HG03175 (cell line): Measurements from ENCODE around the gene HIPK4.

Experiments
- ATAC-seq: cut with Tn5 transposase; IDR thresholded peaks from one replicate; pipeline ENCODE4 v1.9.1; 2021; ENCODE audit warnings: mild to moderate bottlenecking, moderate library complexity; ENCODE audit not compliant: unreplicated experiment

HIPK4 gene

DNA sequence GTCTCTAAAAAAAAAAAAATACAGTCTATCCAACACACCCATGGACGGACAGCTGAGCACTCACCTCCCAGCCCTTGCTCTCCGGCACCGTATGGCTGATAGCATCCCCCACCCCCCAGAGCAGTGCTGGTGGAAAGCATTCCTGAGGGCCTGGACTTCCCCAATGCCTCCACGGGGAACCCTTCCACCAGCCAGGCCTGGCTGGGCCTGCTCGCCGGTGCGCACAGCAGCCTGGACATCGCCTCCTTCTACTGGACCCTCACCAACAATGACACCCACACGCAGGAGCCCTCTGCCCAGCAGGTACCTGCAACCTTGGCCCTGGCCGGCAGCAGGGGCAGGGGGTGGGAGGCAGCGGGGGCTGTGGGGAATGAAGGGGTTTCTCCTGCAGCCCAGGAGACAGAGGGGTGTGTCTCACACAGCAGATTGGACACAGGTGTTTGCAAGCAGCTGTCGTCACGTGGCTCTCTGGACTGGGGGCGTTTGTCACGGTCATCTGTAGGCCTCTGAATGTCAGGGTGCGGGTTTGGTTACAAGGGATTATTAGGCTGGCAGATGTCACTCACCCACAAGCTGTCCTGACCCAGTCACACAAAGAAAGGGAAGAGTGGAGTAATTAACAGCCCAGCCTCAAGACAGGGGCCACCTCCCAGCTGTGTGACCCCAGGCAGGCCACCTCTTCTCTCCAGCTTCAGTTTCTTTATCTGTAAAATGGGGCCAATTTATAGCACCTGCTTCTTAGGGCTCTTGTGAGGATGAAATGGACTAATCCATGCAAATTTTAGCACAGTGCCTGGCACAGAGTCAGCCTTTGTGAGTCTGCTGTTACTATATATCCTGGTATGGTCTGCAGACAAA lies 22.2 kb downstream of the HIPK4 start:
- ATAC-seq = no peak

GRCh38 chr19:40366697-40367561 lies 23.1 kb downstream of the HIPK4 start:
- no peak for ATAC-seq

GRCh38 chr19:40365613-40366401 lies 24.2 kb downstream of the HIPK4 start:
- no peak for ATAC-seq

DNA sequence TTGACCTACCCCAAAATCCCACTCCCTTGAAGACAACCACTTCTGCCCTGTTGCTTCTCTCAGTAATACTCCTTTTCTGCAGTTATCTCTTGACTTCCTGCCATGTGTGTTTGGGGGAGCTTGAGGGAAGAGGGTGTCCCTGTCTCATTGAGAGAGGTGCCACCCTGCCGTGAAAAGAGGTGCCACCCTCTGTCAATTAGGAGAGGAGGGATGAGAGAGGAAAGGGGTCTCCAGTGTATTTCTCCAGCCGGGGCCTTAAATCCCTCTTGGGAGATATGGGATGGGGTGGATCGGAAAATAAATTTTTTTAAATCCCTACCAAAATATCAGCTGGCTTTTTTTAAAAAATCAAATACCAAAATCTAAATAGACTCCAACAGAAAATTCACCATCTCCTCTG lies 25.0 kb downstream of the HIPK4 start:
- ATAC-seq = no peak

GRCh38 chr19:40363069-40363468 lies 26.9 kb downstream of the HIPK4 start:
- ATAC-seq = no peak

DNA sequence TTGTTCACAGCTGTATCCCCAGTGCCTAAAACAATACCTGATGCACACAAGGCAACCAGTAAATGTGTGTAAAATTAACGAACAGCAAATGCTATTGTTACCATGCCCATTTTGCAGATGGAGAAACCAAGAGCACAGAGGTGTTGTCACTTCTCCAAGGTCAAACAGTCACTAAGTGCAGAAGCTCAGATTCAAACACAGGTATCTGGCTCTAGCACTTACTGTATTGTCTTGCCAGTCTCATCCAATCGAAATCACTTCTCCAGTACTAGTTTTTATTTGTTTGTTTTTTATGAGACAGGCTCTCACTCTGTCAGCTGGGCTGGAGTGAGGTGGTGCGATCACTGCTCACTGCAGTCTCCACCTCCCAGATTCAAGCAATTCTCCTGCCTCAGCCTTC lies 27.8 kb downstream of the HIPK4 start:
- no peak for ATAC-seq

- no peak for ATAC-seq
Measured at GRCh38 chr19:40360708-40361241, 29.2 kb downstream of the HIPK4 start.

- ATAC-seq = no peak
Measured at GRCh38 chr19:40360020-40360707, 29.8 kb downstream of the HIPK4 start.

GRCh38 chr19:40358773-40359172 lies 31.2 kb downstream of the HIPK4 start:
- ATAC-seq = no peak

DNA sequence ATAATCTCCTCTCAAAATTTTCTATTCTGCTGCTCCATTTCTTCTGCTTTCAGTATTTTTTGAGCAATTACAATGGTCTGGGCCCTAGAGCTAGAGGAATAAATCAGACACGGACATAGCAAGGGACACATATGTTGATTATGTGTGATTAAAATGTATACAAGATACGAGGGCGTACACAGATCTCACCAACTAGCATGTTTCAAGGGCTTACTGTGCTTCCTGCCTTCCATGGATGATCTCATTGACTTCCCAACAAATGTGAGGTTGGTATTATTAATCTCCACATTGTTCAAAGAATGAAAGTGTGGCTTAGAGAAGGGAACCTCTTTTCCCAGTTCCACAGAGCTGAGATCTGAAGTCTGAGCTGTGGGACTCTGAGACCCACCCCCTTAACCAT lies 32.3 kb downstream of the HIPK4 start:
- no peak for ATAC-seq

- no peak for ATAC-seq
Measured at GRCh38 chr19:40356681-40357595, 33.0 kb downstream of the HIPK4 start.

GRCh38 chr19:40355975-40356680 lies 33.9 kb downstream of the HIPK4 start:
- no peak for ATAC-seq

DNA sequence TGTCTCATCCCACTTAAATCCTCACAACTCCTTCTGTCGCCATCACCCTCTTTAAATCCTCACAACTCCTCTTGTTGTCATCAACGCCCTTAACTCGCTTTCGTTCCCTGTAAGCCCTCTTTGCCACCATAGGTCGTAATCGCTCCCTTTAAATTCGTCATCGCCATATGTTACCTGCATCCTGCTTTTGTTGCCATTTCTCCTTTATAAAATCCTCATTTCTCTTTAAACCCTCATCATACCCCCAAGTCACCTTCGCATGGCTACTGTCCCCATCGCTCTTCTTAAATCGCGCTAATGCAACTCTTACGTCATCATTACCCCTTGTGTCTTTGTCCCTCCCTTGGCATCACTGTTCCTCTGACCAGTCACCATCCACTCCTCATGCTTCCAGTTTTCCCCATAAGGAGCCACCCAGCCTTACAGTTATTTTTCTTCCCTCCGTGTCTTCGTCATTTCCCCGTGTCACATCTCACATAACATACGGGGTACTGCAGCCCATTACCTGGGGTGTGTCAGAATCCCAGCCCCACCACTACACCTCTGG lies 40.9 kb downstream of the HIPK4 start:
- no peak for ATAC-seq

- ATAC-seq = peak; percentile 96
Measured at GRCh38 chr19:40348125-40348913, 41.7 kb downstream of the HIPK4 start, which contains the start of the genes C19orf47 and PLD3. Gene C19orf47 (minus strand): TSS chr19:40348397. CDS start chr19:40341857, 6,540 bp downstream. Gene PLD3 (plus strand): TSS chr19:40348695. CDS start chr19:40366484, 17,789 bp downstream.

- ATAC-seq = no peak
Measured at GRCh38 chr19:40344422-40344821, 45.6 kb downstream of the HIPK4 start.

DNA sequence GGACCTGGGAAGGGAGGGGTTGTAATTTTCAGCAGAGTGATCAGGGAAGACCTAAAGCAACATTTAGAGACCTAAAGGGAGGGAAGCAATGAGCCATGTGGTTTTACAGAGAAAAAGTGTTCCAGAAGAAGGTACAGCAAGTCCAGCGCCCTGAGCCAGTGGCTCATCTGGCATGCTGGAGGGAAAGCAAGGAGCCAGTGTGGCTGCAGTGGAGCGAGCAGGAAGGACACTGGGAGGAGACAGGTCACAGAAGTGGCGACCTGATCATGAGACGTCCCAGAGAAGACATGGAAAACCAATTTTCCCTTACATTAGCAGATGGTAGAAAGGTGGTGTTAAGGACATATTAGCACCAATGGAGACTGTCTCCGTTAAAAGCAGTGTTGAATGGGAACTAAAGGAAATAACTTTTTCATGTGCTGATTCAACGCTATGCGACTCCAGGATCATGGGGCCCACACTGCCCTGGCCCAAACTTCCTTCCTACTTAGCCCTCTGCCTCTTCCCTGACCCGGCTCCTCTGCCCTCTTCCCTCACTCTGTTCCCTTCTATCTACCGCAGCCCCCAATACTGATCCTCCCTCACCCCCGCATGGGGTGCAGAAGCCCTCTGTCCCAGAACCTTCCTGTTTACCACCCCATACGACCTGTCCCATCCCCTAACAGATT lies 47.2 kb downstream of the HIPK4 start:
- no peak for ATAC-seq
